Spinal cord (tissue), 10 donors: Measurements from ENCODE around the gene IQSEC3. TPM values are rescaled to one million over a fixed set of nuclear protein-coding genes. Genes with fewer than 3 reads are reported as not detected.
"Not testable (repeated sequence)": the region's sequence is repeated elsewhere in the genome, so short reads cannot be mapped to it uniquely, and the experiment has no call there.

Experiments used
- DNase-seq, 6 donors: peaks; one replicate each; pipeline versions ENCODE4 v3.0.0 to v3.0.0-alpha.2; 2013 to 2015; ENCODE audit warnings: low spot score in 6 of 6, low read depth in 4 of 6
- H3K27ac ChIP-seq: one replicate; pipeline ENCODE4 v1.5.1; 2013; ENCODE audit warnings: low read depth, low read length, control low read depth
- H3K27me3 ChIP-seq: one replicate; pipeline ENCODE4 v1.6.1; 2013; ENCODE audit warnings: low read length; ENCODE audit not compliant: control insufficient read depth, insufficient read depth
- H3K36me3 ChIP-seq: one replicate; pipeline ENCODE4 v1.6.1; 2013; ENCODE audit warnings: low read length; ENCODE audit not compliant: control insufficient read depth, insufficient read depth
- H3K4me1 ChIP-seq: one replicate; pipeline ENCODE4 v1.6.1; 2013; ENCODE audit warnings: low read length; ENCODE audit not compliant: control insufficient read depth, insufficient read depth
- H3K4me3 ChIP-seq: one replicate; pipeline ENCODE4 v1.5.1; 2013; ENCODE audit warnings: low read depth, low read length, control low read depth
- H3K9me3 ChIP-seq: one replicate; pipeline ENCODE4 v1.6.1; 2013; ENCODE audit warnings: low read length; ENCODE audit not compliant: control insufficient read depth, insufficient read depth
- WGBS: methylation state at CpG from one replicate; pipeline ENCODE4 v1.1.5; 2013; ENCODE audit warnings: missing lambda C conversion rate; ENCODE audit not compliant: insufficient coverage; 5-methylcytosine and 5-hydroxymethylcytosine counted together
- polyA plus RNA-seq, 2 donors: library from polyadenylated mRNA; unstranded; fragments of 120-200 nt; gene quantifications; one replicate each; pipeline ENCODE4 v1.2.1, GENCODE V29; 2013; ENCODE audit not compliant: insufficient read length in 2 of 2
- total RNA-seq, 2 donors: library from RNA; depleted of rRNA in 1 of 2; stranded (reverse); fragments of 120-200 nt in 1 of 2; fragments of >200 nt in 1 of 2; gene quantifications; one replicate each; pipeline versions ENCODE4 v1.2.3 to v1.2.4, GENCODE V29; 2013 to 2014
- donor health status: healthy.

The IQSEC3 gene
- total and polyA plus RNA-seq, 4 donors, result 7.8 to 65.3 (median 39.0) TPM

- no peaks in the 10 kb centered on the region for H3K9me3 ChIP-seq
- no peak overlapping the region for H3K27ac ChIP-seq
- no peaks in the 10 kb centered on the region for H3K36me3 ChIP-seq
- 58% methylated on average over 12 of the region's 12 CpGs for WGBS
- H3K4me1 ChIP-seq, result peaks cover 16% of the 10 kb centered on the region
- H3K27me3 ChIP-seq, result peaks cover 7% of the 10 kb centered on the region
- no peak for DNase-seq
- H3K4me3 ChIP-seq, result no peak overlapping the region
Measured at GRCh38 chr12:213527-213932, 147.0 kb downstream of the IQSEC3 start.

- 45% methylated on average over 7 of the region's 14 CpGs for WGBS
- Histone ChIP-seq H3K4me3 (no peak within 1 kb of the TSS), H3K36me3 (no peaks in the 10 kb centered on the region), H3K27ac (no peak within 1 kb of the TSS), H3K27me3 (peaks cover 7% of the 10 kb centered on the region), H3K9me3 (no peaks in the 10 kb centered on the region), H3K4me1 (peaks cover 16% of the 10 kb centered on the region)
- DNase-seq, result no peak
Measured at GRCh38 chr12:214003-214741, 147.6 kb downstream of the IQSEC3 start, which contains the start of gene SLC6A12. TSS of gene SLC6A12 (minus strand) at chr12:214157. CDS start at chr12:209986, 4,171 bp downstream.

- WGBS, result 83% methylated on average over 6 of the region's 6 CpGs
- Histone ChIP-seq H3K27ac (no peak overlapping the region), H3K9me3 (no peaks in the 10 kb centered on the region), H3K36me3 (no peaks in the 10 kb centered on the region), H3K4me3 (no peak overlapping the region), H3K4me1 (peaks cover 21% of the 10 kb centered on the region), H3K27me3 (peaks cover 7% of the 10 kb centered on the region)
- DNase-seq, result no peak
Measured at GRCh38 chr12:215116-215515, 148.5 kb downstream of the IQSEC3 start.

GRCh38 chr12:217029-217428 lies 150.5 kb downstream of the IQSEC3 start:
- not testable (repeated sequence) for H3K36me3 ChIP-seq, H3K4me3 ChIP-seq, H3K9me3 ChIP-seq, DNase-seq, H3K27ac ChIP-seq, H3K27me3 ChIP-seq
- WGBS, result 97% methylated on average over 4 of the region's 6 CpGs
- peaks cover 38% of the 10 kb centered on the region for H3K4me1 ChIP-seq

- no peak for DNase-seq
- 86% methylated on average over 5 of the region's 5 CpGs for WGBS
Measured at GRCh38 chr12:218221-218620, 151.7 kb downstream of the IQSEC3 start.

GRCh38 chr12:218728-219590 lies 152.4 kb downstream of the IQSEC3 start:
- DNase-seq, result peak in 1 of 6 donors; percentile 17

More at GRCh38 chr12:218221-218620, 151.7 kb downstream of the IQSEC3 start:
- H3K4me1 ChIP-seq, result peaks cover 30% of the 10 kb centered on the region
- H3K27ac ChIP-seq, result no peak overlapping the region
- H3K36me3 ChIP-seq, result no peaks in the 10 kb centered on the region
- no peaks in the 10 kb centered on the region for H3K9me3 ChIP-seq
- no peak overlapping the region for H3K4me3 ChIP-seq
- peaks cover 6% of the 10 kb centered on the region for H3K27me3 ChIP-seq

GRCh38 chr12:219891-220352 lies 153.4 kb downstream of the IQSEC3 start:
- peaks cover 31% of the 10 kb centered on the region for H3K4me1 ChIP-seq

More at GRCh38 chr12:218728-219590, 152.4 kb downstream of the IQSEC3 start:
- 88% methylated on average over 30 of the region's 30 CpGs for WGBS
- no peak overlapping the region for H3K27ac ChIP-seq
- H3K4me1 ChIP-seq, result peaks cover 29% of the 10 kb centered on the region
- peaks cover 3% of the 10 kb centered on the region for H3K27me3 ChIP-seq
- no peak overlapping the region for H3K4me3 ChIP-seq
- H3K36me3 ChIP-seq, result no peaks in the 10 kb centered on the region
- no peaks in the 10 kb centered on the region for H3K9me3 ChIP-seq

GRCh38 chr12:220491-220890 lies 153.9 kb downstream of the IQSEC3 start:
- peak in 1 of 6 donors; percentile 53 for DNase-seq
- Histone ChIP-seq H3K4me3 (no peak overlapping the region), H3K4me1 (peaks cover 33% of the 10 kb centered on the region), H3K27me3 (no peaks in the 10 kb centered on the region), H3K9me3 (no peaks in the 10 kb centered on the region), H3K36me3 (no peaks in the 10 kb centered on the region), H3K27ac (no peak overlapping the region)
- WGBS, result 28% methylated on average over 2 of the region's 6 CpGs

More at GRCh38 chr12:219891-220352, 153.4 kb downstream of the IQSEC3 start:
- Histone ChIP-seq H3K27me3 (no peaks in the 10 kb centered on the region), H3K9me3 (no peaks in the 10 kb centered on the region), H3K4me3 (no peak overlapping the region), H3K36me3 (no peaks in the 10 kb centered on the region), H3K27ac (no peak overlapping the region)
- 43% methylated on average over 14 of the region's 17 CpGs for WGBS
- peak in 2 of 6 donors; percentile 37 to 51 for DNase-seq

- Histone ChIP-seq H3K27me3 (no peaks in the 10 kb centered on the region), H3K36me3 (no peaks in the 10 kb centered on the region), H3K4me1 (peaks cover 33% of the 10 kb centered on the region), H3K4me3 (no peak overlapping the region), H3K27ac (no peak overlapping the region), H3K9me3 (no peaks in the 10 kb centered on the region)
- no peak for DNase-seq
- 90% methylated on average over 15 of the region's 19 CpGs for WGBS
Measured at GRCh38 chr12:220946-221550, 154.5 kb downstream of the IQSEC3 start.
